Hematopoietic multipotent progenitor cell treated with erythropoietin and hydrocortisone succinate and interleukin-3 and kit ligand, for 4 days (in vitro differentiated cells): ENCODE data around the gene LIM2.

ENCODE experiments used
- DNase-seq: peaks from one replicate; pipeline ENCODE4 v3.0.0-alpha.2; 2015

LIM2 gene

GRCh38 chr19:51394050-51394836 is 6.5 kb upstream of the LIM2 start:
- peak; percentile 100 for DNase-seq

GRCh38 chr19:51392701-51393100 is 4.9 kb upstream of the LIM2 start:
- DNase-seq, result no peak

DNA sequence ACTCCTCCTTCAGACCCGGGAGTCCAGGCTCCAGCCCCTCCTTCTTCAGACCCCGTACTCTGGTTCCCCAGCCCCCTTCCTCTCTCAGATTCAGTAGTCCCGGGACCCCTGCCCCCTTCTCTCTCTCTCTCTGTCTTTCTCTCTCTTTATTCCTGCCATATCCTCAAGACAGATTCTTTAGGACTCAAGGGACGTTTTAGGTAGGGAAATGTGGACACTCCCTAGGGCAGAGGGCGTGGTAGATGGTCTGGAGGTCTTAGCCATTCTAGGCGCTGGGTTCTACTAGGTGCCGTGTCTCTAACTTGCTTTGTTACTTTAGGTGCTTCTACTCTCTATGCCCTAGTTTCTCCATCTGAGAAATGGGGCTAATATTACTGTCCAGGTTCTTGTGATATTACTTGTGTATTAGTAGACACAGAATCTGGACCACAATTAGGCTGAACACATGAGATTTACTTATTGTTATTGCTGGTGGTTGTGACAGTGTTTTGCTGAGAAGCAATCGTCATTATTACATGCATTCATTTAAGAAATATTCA is 3.4 kb upstream of the LIM2 start:
- DNase-seq, result no peak

DNA sequence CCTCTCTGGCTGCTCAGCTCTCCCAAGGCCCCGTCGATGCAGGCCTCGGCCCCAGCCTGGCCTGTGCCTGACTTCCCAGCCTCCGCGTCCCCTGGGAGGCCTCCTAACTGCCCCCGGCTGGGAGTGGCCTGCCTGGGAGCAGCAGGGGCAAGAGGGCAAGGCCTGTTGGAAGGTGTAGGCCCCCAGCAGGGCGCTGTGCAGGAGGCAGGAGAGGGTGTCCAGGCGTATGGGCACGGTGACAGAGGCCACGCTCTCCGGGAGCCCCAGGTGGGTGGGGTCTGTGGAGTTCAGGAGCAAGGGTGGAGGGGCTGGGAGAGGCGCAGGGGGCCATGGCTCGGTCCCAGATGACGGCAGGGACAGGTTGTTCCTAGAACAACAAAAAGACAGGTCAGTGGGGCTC is 1.4 kb upstream of the LIM2 start:
- no peak for DNase-seq

DNA sequence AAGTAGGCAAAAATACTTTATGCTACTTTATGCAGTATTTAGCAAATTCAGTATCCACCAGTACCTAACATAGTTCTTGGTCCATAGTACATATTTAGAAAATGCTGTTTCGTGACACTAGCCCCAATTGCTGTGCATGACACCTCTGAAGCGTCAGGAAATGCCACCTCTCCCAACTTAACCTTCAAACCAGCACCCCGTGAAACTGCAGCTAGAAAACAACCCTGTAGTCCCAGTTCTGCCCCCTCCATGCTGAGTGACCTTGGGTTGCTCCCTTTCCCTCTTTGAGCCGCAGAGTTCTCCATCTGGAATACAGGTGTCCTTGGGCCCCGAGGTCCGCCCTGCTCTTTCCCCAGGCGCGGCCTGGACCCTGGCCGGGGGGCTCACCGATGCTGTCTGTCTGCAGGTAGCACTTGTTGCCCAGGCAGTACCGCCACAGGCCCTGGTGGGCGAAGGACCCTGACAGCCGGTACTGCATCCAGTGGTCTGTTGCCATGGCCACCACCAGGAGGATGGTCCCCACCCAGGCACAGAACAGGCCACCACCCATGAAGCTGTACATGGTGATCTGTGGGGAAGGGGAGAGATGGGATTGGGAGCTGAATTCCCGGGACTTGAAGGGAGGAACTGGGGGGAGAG is 773 bp downstream of the LIM2 start:
- no peak for DNase-seq

DNA sequence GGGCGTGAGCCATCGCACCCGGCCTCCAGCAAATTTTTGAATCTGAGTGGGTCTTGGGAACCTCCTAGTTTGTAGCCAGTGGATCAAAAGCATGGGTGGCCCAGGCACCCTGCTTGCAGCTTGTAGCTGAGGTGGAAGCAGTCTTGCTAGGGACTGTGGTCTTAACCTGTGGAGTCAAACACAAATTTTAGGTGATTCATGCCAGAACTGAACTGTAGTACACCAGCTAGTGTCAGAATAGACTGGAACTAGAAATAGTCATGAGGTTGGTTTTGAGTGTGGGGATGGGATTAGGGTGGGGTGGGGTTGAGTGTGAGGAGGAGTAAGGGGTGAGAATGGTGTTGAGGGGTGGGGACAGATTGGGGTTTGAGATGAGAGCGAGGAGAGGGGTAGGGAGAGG is 5.8 kb downstream of the LIM2 start:
- DNase-seq, result no peak

GRCh38 chr19:51380379-51380778 is 7.4 kb downstream of the LIM2 start:
- DNase-seq, result no peak

DNA sequence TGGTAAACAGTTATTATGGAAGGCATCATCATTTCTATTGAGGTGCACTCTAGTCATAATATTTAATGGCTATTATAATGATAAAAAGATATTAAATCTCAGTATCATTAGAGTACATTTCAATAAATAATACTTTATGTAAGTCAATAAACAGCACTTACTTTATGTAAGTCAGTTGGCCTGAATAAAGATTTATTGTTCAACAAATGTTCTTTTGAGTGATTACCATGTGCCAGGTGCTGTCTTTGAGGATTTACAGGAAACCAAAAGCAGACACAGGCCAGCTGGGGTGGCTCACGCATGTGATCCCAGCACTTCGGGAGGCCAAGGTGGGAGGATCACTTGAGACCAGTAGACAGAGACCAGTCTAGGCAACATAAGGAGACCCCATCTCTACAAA is 10.4 kb downstream of the LIM2 start:
- DNase-seq, result no peak

- DNase-seq, result peak; percentile 67
Measured at GRCh38 chr19:51375504-51376221, 12.1 kb downstream of the LIM2 start.

DNA sequence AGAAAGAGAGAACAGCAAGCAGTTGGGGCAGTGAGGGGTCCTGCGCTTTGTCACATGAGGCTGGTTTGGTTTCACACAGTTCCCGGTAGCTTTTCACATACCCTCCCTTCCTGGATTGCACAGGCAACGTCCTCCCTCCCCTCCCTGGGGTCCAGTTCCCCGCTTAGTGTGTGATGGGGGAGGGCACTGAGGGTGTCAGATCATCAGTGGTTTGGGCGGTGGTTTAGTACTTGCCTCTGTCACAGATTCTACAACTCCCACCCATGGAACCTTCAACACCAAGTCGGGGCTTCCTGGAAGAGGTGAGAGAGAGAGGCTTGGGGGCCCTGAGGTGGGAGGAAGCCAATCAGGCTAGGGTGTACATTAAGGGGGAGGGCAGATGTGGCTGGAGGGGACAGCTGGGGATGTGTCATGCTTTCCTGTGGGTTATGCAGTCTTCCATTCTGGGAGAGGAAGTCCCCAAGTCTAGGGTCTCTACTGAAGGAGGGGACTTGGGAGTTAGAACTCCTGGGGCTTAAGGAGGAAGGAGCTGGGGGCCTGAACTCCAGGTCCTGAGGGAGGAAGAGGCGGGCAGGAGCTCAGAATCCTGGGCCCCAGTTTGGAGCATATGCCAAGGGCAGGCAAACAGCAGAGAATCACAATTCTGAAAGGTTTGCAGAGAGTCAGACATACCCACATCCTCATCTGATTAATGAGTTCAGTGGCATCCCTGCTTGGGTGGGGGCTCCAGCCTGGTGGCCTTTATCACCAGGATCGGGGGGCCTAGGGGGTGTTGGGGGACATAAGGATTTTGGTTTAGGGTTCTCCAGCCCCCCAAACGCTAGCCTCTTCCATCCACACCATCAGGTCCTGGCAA is 14.9 kb downstream of the LIM2 start, which contains the start of gene NKG7:
TSS of gene NKG7 (minus strand) at position 6 of the 856 bp plus-strand sequence. CDS start 119 bp downstream, outside the sequence.
- DNase-seq, result peak; percentile 93

GRCh38 chr19:51372021-51372648 is 15.6 kb downstream of the LIM2 start:
- no peak for DNase-seq

DNA sequence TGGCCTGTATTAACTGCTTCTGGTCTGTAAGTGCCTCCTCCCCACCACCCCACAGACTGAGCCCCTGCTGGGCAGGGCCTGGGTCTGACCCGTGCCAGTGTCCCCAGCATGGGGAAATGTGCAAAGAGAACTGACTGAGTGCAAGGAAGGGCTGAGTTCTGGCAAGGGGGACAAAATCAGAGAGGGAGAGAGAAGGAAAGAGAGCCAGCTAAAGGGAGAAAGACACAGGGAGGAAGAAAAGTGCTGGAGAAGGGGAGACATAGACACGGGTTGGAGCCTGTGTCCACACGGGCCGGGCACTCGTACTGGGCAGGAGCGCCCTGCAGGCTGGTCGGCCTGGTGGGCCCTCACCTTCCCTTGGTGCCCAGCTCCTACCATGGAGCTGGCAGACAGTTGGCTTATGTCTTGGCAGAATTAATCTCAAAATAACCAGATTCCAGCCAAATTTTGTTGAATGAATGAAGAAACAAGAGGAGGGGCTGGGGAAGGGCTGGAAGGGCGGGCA is 16.5 kb downstream of the LIM2 start:
- DNase-seq, result no peak

GRCh38 chr19:51370230-51370629 is 17.5 kb downstream of the LIM2 start:
- no peak for DNase-seq

DNA sequence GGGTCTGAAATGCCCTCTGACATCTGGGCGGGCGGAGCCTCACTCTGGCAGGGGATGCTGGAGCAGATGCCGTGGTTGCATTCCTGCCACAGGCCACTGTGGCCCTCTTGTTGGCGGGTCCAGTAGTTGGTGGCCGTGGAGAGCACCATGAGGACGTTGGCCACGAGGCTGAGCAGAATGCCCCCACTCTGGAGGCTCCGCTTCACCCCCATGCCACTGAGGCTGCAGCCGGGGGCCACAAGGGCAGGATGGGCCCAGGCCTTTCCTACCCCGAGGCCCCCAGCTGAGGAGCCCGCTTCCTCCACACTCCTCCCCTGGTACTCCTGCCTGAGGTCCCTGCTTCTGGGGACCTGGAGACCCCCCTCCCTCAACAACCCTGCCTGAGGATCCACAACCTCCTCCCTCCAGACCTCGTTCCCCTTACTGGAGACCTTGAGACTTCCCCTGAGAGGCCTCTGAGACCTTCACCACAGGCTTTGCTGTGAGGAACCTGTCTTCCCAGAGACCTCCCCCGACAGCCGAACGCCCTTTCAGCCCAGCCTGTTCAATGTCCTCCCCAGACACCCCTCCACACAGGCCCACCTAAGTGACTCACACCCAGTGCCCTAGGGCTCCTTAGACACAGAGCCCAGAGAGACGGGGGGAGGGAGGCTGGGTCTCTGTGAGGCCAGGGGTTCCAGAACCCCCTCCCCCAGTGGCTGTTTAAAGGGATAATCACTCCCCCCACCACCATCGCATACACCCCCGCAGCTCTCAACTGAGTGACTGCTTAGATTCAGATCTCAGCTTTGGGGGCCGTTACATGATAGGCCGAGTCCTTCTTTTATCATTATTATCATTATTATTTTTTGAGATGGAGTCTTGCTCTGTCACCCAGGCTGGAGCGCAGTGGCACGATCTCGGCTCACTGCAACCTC is 19.1 kb downstream of the LIM2 start, which contains the start of gene CLDND2:
TSS of gene CLDND2 (minus strand) at position 638 of the 917 bp plus-strand sequence. CDS start at position 212, 426 bp downstream.
- peak; percentile 68 for DNase-seq

DNA sequence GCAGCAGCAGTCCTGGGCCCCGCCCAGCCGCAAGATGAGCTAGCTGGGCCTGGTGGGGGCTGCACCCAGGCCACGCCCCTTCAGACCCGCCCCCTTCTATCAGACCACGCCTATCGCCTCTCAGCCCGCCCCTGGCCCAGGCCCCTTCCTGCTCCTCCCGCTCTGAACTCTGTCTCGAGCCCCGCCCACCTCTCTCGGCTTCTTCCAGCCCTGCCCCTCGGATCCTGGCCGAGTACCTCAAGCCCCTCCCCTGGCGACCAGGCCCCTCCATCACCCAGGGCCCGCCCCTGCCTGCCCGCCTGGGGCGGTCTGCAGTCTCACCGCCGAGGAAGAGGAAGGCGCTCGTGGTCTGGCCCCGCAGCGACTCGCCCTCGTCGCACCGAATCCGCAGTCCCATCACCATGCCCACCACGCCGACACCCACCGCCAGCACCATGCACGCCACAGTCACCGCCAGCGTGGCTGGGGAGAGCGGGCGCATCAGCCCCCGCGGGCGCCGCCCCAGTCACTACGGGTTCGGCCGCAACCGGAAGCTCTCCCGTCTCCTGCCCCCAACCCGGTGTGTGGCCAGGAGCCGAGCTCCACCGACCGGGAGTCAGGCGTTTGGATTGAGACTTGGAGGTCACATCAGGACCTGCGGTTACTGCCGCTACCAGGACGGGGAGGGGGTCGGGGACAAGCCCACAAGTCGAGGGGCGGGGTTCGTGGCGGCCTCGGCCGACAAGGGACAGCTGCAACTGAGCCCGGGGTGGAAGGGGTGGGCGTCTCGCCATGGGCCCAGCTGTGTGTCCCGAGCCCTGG is 20.0 kb downstream of the LIM2 start:
- DNase-seq, result peak; percentile 100

DNA sequence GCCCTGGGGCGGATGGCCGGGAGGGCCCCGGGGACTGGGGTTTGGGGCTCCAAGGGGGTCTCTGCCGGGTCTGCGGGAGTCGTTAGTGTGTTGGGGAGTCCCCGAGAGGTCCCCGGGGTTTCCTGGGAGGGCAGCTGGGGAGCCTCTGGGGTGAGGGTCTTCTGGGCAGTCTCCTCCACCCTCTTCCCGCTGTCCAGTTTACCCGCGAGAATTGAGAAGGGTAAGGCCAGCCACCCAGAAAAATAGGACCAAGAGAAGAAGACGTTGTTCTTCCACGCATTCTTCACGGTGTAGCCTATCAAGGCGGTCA is 20.6 kb downstream of the LIM2 start:
- DNase-seq, result no peak

DNA sequence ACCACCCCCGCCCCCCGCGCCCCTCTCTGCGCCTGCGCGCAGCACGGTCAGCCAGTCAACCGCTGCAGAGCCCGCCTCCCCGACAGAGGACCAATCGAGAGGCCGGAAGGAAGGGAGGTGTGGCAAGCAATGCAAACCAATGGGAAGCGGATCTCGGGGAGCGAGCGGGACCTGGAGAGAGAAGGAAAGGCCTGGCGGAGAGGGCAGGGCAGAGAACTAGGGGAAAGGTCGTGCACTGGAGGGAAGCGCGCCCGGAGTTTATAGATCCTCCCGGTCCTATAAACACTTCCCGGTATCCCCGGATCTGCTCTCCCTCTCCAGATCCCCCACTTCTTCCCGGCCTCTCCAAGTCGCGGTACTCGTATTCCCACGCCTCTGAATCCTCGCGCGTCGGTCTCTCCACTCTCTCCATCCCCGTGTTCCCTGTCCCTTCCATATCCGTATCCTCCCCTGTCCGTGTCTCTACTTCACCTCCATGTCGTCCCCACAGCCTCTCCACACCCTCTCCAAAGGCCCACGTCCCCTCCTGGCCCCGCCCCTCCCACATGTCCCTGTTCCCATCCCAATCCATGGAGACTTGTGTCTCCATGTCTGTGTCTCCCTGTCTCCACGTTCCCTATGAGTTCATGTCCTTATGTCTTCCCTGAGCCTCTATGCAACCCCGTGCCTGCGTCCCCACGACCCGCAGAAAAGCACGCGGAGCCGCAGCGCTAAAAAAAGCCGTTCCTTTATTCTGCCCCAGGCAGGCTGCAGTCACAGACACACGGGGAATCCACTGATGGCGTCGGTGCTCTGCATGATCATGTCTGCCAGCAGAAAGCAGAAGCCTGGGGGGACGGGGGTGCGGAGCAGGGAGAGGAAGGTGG is 21.2 kb downstream of the LIM2 start:
- peak; percentile 100 for DNase-seq

- no peak for DNase-seq
Measured at GRCh38 chr19:51365965-51366388, 21.8 kb downstream of the LIM2 start, which contains the start of gene ETFB. Gene ETFB (minus strand): TSS chr19:51366388. CDS start chr19:51366326, 62 bp downstream.
